GM12878 (cell line): ENCODE measurements around the gene ZNF225. TPM values are rescaled to one million over a fixed set of nuclear protein-coding genes. Genes with fewer than 3 reads are reported as not detected.
"Not testable (repeated sequence)": the region's sequence is repeated elsewhere in the genome, so short reads cannot be mapped to it uniquely, and the experiment has no call there.

Experiments
- ATAC-seq: fragments of 200-7000 bp; cut with Tn5 transposase; 3 replicates; pipeline ENCODE4 v1.9.1; 2020; ENCODE audit warnings: mild to moderate bottlenecking, moderate library complexity
- BruUV-seq: library from RNA; stranded (reverse); fragments of 400-500 nt; replicated peaks from 2 replicates; lab custom pipeline; 2021; lab: Mats Ljungman, UMichigan
- CTCF ChIA-PET: fragments of 300-600 bp; sonication (Branson Sonifier 250); formaldehyde crosslinking; extraction: SDS; loops from one replicate; lab custom pipeline; 2021; ENCODE audit warnings: inconsistent platforms; lab: Yijun Ruan, JAX
- POLR2A ChIA-PET: fragments of 350-600 bp; formaldehyde crosslinking; extraction: SDS; loops from one replicate; lab custom pipeline; 2021; ENCODE audit warnings: inconsistent platforms; lab: Charles Lee
- RAD21 ChIA-PET: fragments of 300-600 bp; sonication (Branson Sonifier 250); formaldehyde crosslinking; loops from one replicate; lab custom pipeline; 2023; ENCODE audit warnings: antibody characterized with exemption; ENCODE audit not compliant: unreplicated experiment; lab: Charles Lee
- SMC1A ChIA-PET: fragments of 300-600 bp; sonication (Branson Sonifier 250); formaldehyde crosslinking; loops from one replicate; lab custom pipeline; 2023; ENCODE audit not compliant: unreplicated experiment, uncharacterized antibody; lab: Charles Lee
- DNase-seq: peaks from one replicate; pipeline ENCODE4 v3.0.0-alpha.2; 2011; ENCODE audit warnings: low read depth, low spot score
- FAIRE-seq: peaks from 3 replicates; lab custom pipeline; 2011; peaks lifted over from hg19 to GRCh38; lab: Jason Lieb, UNC
- H2AFZ ChIP-seq: 2 replicates; pipeline ENCODE4 v1.6.0; 2011; ENCODE audit warnings: low read depth, low read length, control low read depth; ENCODE audit not compliant: control insufficient read depth
- H3K27ac ChIP-seq: 2 replicates; pipeline ENCODE4 v1.5.1; 2011; ENCODE audit warnings: control low read depth; ENCODE audit not compliant: control insufficient read depth, insufficient read depth
- H3K27me3 ChIP-seq, 2 experiments: replicated peaks in 1 of 2; 2 replicates each; pipeline versions ENCODE4 v1.6.0 to v1.6.1; 2011; ENCODE audit warnings: low read length in 1 of 2; ENCODE audit not compliant: control insufficient read depth in 2 of 2, insufficient read depth in 2 of 2
- H3K36me3 ChIP-seq, 2 experiments: 2 replicates each; pipeline ENCODE4 v1.5.1; 2011; ENCODE audit warnings: low read length in 1 of 2; ENCODE audit not compliant: control insufficient read depth in 2 of 2, insufficient read depth in 2 of 2
- H3K4me1 ChIP-seq: 2 replicates; pipeline ENCODE4 v1.6.1; 2011; ENCODE audit warnings: mild to moderate bottlenecking, low read length, moderate library complexity, mixed read lengths; ENCODE audit not compliant: control insufficient read depth, insufficient read depth
- H3K4me2 ChIP-seq: 2 replicates; pipeline ENCODE4 v1.6.0; 2011; ENCODE audit warnings: control low read depth; ENCODE audit not compliant: control insufficient read depth, insufficient read depth
- H3K4me3 ChIP-seq: fragments of 200-600 bp; sonication (generic); 2 replicates; pipeline ENCODE4 v1.5.1; 2016
- H3K79me2 ChIP-seq: 2 replicates; pipeline ENCODE4 v1.6.0; 2011; ENCODE audit warnings: low read length; ENCODE audit not compliant: control insufficient read depth, insufficient read depth
- H3K9ac ChIP-seq: 2 replicates; pipeline ENCODE4 v1.8.0; 2011; ENCODE audit warnings: low read length, control low read depth, mixed read lengths; ENCODE audit not compliant: control insufficient read depth, insufficient read depth
- H3K9me3 ChIP-seq: replicated peaks from 3 replicates; pipeline ENCODE4 v1.5.1; 2011; ENCODE audit warnings: mild to moderate bottlenecking, low read length; ENCODE audit not compliant: control insufficient read depth, insufficient read depth
- H4K20me1 ChIP-seq: 2 replicates; pipeline ENCODE4 v1.6.0; 2011; ENCODE audit not compliant: control insufficient read depth, insufficient read depth
- CREB1 ChIP-seq: IDR thresholded peaks from 2 replicates; pipeline ENCODE4 v1.6.1; 2012; ENCODE audit warnings: low read depth, mild to moderate bottlenecking, inconsistent platforms
- CREM ChIP-seq: IDR thresholded peaks from 2 replicates; pipeline ENCODE4 v1.6.1; 2014; ENCODE audit warnings: antibody characterized with exemption, low read depth
- EGR1 ChIP-seq, 2 experiments: IDR thresholded peaks; 1 replicate in 1 of 2; 2 replicates in 1 of 2; pipeline ENCODE4 v1.6.1; 2011 to 2012; ENCODE audit warnings: low read depth in 2 of 2, low read length in 2 of 2, borderline replicate concordance in 1 of 2, mild to moderate bottlenecking in 1 of 2, moderate library complexity in 1 of 2
- MLLT1 ChIP-seq: fragments of 450-650 bp; IDR thresholded peaks from 2 replicates; pipeline ENCODE4 v1.6.1; 2016; ENCODE audit warnings: mild to moderate bottlenecking
- PML ChIP-seq: IDR thresholded peaks from 2 replicates; pipeline ENCODE4 v1.6.1; 2012; ENCODE audit warnings: low read length, inconsistent platforms
- SIN3A ChIP-seq: IDR thresholded peaks from 2 replicates; pipeline ENCODE4 v1.6.1; 2012; ENCODE audit warnings: low read depth, low read length, improper control_type of control experiment
- SP1 ChIP-seq: IDR thresholded peaks from one replicate; pipeline ENCODE4 v1.6.1; 2011; ENCODE audit warnings: low read depth, low read length
- TAF1 ChIP-seq: IDR thresholded peaks from 2 replicates; pipeline ENCODE4 v1.6.1; 2011; ENCODE audit warnings: mild to moderate bottlenecking, low read depth, low read length, borderline replicate concordance
- WGBS: methylation state at CpG from one replicate; pipeline ENCODE4 v1.1.6; 2016; ENCODE audit warnings: low lambda C conversion rate; ENCODE audit not compliant: insufficient replicate concordance, insufficient coverage; ENCODE audit errors: missing lambda C conversion rate; 5-methylcytosine and 5-hydroxymethylcytosine counted together
- in situ Hi-C: fragments of 300-500 bp; cut with MboI; formaldehyde crosslinking; loops from 9 replicates; pipeline ENCODE4 v1.14.3; 2018; ENCODE audit warnings: mixed read lengths
- intact Hi-C: fragments of 100-400 bp; cut with micrococcal nuclease; formaldehyde crosslinking; loops from one replicate; pipeline ENCODE4 v1.14.2; 2022; ENCODE audit not compliant: unreplicated experiment
- polyA plus RNA-seq, 11 experiments: library from polyadenylated mRNA; depleted of rRNA in 4 of 11; unstranded in 6 of 11; stranded (reverse) in 5 of 11; fragments of >200 nt; fragmentation: Nextera tagmentation in 4 of 11; fragmentation: Illumina TruSeq in 1 of 11; extraction: Ambion mirVana in 4 of 11; extraction: Trizol in 1 of 11; gene quantifications; 1 replicate in 1 of 11; 2 replicates in 10 of 11; pipeline versions ENCODE4 v1.2.1 to v1.2.3, GENCODE V29; 2011 to 2016; ENCODE audit warnings: inconsistent platforms in 2 of 11, missing spikeins in 2 of 11, low read depth in 1 of 11
- total RNA-seq, 4 experiments: library from RNA; depleted of rRNA in 3 of 4; stranded (reverse); fragments of >200 nt in 3 of 4; fragmentation: Illumina TruSeq in 1 of 4; extraction: Trizol in 1 of 4; gene quantifications; 2 replicates each; pipeline versions ENCODE4 v1.2.1 to v1.2.3, GENCODE V29; 2013 to 2021

Gene ZNF225
- total and polyA plus RNA-seq, 10 of the 15 experiments (the other 5 are each of a cell fraction or from before 2014, with no cell fraction given) = 1.3 to 4.4 (median 2.6) TPM

- TF ChIP-seq MLLT1 (0 out of 2 replicates have a peak, but pooled peaks have one; percentile 46), SP1 (peak; percentile 44), CREM (peak; percentile 94), SIN3A (peak; percentile 63; the same call in 1 of the 2 replicates), PML (peak; percentile 70), EGR1 (IDR thresholded peaks at IDR 0.05; ENCODE audit: borderline replicate concordance in 1 of 2, low read depth in 2 of 2, low read length in 2 of 2) (peak in 1 of 2 experiments; percentile 32; a peak in 1 of 3 replicates), CREB1 (peak; percentile 65), TAF1 (peak; percentile 68; the same call in 1 of the 2 replicates)
Measured at GRCh38 chr19:44164673-44165512, 51.7 kb downstream of the ZNF225 start, which contains the start of gene ZNF226 (continued).

GRCh38 chr19:44170660-44171059 lies 57.5 kb downstream of the ZNF225 start:
- RAD21 ChIA-PET, CTCF ChIA-PET, DNase-seq, in situ Hi-C loops, intact Hi-C loops, H3K4me3 ChIP-seq, H3K79me2 ChIP-seq, H3K4me2 ChIP-seq, H2AFZ ChIP-seq, H3K27ac ChIP-seq, H3K27me3 ChIP-seq, H4K20me1 ChIP-seq, SMC1A ChIA-PET, H3K9ac ChIP-seq, ATAC-seq, BruUV-seq, FAIRE-seq, H3K4me1 ChIP-seq: not testable (repeated sequence)
- peaks cover 5 to 43% of the 10 kb centered on the region in 2 experiments for H3K36me3 ChIP-seq
- POLR2A ChIA-PET = interaction anchor here (1.1 kb wide), 1 partner anchor 92 kb away, joined by 6 read pairs; no protein-coding TSS in a partner anchor
- H3K9me3 ChIP-seq = peaks cover 23% of the 10 kb centered on the region
- 86% methylated on average over 6 of the region's 6 CpGs for WGBS
